Measurements from ENCODE around the gene DPP10.
A peak's percentile ranks its signal among the peaks of the same experiment; 100 is the strongest.
"Not testable (repeated sequence)": the region's sequence is repeated elsewhere in the genome, so short reads cannot be mapped to it uniquely, and the experiment has no call there.

The DPP10 gene

GRCh38 chr2:114515882-114516281 lies 73.4 kb downstream of the DPP10 start:
- no peak for DNase-seq (ENCODE audit: low spot score)

DNA sequence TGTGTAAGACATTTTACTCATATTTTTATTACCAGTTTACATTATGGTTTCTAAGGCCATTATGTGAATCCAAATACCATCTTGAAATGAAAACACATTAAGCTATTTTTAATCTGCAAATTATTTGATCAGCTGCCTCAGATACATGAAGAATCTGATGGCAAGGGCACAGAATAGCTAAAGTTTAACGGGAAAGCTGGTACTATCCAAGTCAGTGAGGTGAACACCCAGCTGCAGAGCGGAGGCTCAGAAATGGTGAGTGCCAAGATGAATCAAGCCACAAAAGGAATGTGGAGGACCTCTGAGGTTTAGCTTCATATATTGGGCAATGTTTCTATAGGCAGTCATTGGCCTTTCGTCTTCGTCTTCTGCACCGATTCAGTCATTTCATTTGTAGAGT lies 75.1 kb downstream of the DPP10 start:
- no peak for DNase-seq (ENCODE audit: low spot score)

GRCh38 chr2:114518738-114519137 lies 76.3 kb downstream of the DPP10 start:
- no peak for DNase-seq (ENCODE audit: low spot score)

GRCh38 chr2:114522612-114523011 lies 80.2 kb downstream of the DPP10 start:
- DNase-seq (ENCODE audit: low spot score): not testable (repeated sequence)

- no peak for DNase-seq (ENCODE audit: low spot score)
These were observed 83.5 kb downstream of the DPP10 start for GRCh38 chr2:114525955-114526354.

DNA sequence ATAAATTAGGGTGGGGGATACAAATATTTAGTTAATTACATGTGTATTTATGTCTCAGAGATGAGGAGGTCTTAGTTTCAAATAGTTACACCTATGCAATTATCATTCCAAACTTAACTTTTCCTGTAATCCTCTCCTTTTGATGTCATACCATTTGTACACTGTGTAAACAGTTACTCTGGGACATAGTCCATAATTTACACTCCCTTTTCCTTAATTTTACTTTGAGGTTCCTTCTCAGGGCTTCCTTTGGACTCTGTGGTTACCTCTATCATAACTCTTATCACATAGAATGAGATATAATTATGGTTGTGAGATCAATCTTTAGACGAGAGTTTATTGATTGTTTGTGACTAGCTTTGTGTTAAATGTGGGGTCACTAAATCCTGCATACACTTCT lies 84.4 kb downstream of the DPP10 start:
- no peak for DNase-seq (ENCODE audit: low spot score)

DNA sequence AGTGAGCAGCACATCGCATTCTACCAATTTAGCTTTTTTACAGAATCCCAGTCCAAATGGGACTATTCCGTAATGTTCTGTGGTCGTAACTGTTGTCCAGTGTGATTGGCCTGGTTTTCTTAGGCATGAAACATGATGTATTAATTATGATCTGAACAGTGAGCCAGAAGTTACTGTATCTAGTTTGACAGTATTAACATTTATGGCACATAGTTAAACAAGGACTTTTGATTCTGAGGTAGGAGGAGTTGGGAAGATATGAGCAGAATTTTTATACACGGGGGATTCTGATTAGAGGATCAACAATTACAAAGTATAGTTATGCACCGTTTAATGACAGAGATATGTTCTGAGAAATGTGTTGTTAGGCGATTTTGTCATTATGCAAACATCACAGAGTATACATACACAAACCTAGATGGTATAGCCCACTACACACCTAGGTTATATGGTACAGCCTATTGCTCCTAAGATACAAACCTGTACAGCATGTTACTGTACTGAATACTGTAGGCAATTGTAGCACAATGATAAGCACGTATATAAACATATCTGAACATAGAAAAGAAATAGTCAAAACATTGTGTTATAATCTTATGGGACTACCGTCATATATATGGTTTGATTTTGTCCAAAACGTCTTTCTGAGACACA lies 85.0 kb downstream of the DPP10 start:
- DNase-seq (ENCODE audit: low spot score): no peak

DNA sequence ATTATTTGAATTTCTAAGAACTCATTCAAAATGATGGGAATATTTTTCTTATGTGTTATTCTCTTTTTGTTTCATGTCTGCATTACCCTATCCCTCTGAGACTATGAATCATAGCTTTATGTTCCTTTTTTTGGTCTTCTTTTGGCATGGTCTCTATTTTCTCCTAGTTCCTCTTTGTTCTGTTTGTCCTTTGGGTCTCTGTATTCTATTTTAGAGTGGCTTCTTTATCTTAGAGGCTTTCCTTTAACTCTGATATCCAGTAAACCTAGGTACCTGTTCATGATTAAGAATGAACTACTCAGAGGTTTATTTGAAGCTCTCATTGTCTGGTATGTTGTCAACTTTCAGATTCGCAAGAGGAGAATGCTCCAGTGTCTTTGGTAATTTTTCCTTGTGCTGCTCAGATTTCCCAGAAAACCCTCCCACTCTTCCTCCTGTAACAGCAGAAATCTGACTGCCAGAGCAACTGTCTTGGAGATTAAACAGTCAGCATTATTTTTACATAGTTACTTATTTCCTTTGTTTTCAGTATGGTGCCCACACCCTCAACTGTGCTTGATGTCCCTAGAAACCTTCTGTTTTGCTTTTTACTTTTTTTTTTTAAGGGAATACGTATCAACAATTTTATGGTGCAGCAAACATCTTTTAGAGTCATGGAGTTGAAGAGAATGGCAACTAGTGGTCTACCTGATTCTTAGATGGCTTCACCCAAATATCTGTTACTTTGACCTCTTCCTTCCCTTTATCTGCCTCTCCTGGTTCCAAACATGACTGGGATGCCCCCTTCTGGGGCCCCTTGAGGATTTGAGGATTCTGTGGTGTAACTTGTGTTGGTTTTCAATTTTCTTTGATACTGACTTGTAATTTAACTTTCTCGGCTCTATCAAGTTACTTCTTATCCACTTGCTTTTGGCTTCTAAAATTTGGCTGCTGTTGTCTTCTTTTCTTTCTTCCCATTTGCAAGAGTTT lies 92.0 kb downstream of the DPP10 start:
- DNase-seq (ENCODE audit: low spot score): no peak

- DNase-seq (ENCODE audit: low spot score): no peak
These were observed 95.3 kb downstream of the DPP10 start for GRCh38 chr2:114537777-114538176.

DNA sequence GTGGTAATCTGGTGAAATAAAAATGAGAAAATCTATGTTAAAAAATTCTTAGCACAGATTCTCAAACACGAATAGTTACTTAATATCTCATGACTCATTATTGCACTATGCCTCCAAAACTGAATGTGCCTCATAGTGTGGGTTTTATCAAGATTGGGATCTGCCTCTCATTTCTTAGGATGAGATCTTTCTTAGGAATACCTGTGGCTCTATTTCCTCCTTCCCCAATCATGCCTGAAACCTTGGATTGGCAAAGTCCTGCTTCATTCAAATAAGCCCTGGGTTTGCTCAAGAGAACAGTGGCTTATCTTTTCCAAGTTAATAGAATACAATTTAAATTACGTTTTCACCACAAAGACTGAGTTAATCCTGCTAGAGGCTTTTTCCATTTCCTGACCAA lies 100.3 kb downstream of the DPP10 start:
- no peak for DNase-seq (ENCODE audit: low spot score)

- DNase-seq (ENCODE audit: low spot score): no peak
These were observed 100.9 kb downstream of the DPP10 start for GRCh38 chr2:114543236-114543766.

DNA sequence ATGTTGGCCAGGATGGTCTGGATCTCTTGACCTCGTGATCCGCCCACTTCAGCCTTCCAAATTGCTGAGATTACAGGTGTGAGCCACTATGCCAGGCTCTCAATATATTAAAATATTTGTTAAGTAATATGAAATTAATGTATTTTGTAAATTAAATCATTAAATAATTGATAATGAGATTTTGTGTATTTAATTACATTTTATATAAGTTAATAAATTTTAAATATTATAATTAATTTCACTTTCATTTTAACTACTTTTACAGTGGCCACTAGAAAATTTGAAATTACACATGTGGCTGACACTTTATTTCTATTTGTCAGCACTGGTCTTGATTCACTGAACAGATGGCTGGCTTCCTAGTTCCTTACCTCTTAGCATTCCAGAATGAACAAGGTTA lies 102.6 kb downstream of the DPP10 start:
- DNase-seq (ENCODE audit: low spot score): no peak

DNA sequence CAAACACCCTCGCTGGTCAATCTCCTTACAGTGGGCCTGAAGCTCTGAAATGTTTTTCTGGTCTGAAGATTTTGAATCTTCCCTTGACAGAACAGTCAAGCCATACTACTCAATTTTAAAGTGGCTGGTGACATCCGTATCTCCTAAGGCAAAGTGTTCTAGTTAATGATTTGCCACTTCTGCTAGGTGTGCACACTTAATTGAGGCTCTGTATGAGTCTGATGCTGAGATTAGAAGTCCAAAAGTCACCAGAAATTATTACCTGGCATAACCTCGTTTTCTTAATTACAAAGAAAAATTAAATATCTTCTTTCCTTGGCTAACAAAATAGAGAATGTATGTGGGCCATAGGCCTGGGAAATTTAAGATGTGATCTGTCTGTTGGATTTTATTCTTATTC lies 104.1 kb downstream of the DPP10 start:
- DNase-seq (ENCODE audit: low spot score): no peak

- DNase-seq (ENCODE audit: low spot score): no peak
These were observed 105.7 kb downstream of the DPP10 start for GRCh38 chr2:114548151-114548550.

DNA sequence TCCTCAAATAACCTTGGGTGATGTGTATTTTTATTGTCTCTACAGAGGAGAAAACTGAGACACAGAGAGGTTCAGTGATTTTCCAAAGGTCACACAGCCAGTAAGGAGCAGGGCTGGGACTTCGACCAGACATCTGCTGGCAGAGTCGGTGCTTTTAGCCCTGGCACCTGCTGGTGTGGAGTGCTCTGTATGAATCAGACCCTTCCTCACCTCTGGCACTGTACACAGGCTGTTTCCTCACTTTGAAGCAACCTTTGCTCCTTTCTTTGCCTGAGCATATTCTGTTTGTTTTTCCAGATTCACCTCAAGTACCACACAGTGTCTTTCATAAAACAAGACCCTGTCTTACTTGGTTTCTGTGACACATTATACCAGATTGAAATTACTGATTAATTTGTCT lies 107.9 kb downstream of the DPP10 start:
- no peak for DNase-seq (ENCODE audit: low spot score)

DNA sequence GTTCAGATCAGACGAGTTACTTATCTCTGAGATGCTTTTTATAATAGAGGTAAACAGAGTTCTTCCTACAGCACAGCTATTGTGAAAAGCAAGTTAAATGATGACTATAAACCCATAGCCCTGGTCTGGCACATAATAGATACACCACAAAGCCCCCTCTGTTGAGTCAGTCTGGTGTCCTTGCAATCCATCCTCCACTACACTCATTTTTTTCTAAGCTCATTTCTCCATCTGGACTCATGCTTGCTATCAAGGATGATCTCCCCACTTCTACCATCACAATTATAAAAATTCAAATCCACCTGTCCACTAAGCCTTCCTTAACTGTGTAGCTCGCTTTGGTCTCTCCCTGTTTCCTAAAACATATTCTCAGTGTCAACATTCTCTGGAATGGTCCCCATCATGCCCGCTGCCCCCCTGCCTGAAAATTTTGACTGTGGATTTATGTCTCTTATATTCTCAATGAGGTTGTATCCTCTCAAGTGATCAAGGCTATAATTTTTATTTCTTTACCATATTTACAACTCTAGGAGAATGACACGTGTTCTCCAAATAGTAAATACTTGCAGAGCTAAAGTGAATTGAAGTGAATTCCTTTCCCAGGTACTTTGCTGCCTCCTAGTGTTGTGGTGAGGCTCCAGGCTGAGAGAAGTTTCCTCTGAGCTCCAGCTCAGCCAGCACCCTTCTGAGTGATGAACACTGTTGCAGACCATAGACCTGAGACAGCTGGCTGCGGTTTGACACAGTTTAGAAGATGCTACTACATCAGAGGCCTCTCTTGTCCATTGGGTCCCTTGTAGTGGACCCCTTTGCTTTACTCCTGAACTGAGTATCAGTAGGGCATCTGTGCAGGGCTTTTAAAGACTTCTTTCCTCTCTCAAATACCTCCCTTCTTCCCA lies 108.7 kb downstream of the DPP10 start:
- peak; percentile 47 for DNase-seq (ENCODE audit: low spot score)

DNA sequence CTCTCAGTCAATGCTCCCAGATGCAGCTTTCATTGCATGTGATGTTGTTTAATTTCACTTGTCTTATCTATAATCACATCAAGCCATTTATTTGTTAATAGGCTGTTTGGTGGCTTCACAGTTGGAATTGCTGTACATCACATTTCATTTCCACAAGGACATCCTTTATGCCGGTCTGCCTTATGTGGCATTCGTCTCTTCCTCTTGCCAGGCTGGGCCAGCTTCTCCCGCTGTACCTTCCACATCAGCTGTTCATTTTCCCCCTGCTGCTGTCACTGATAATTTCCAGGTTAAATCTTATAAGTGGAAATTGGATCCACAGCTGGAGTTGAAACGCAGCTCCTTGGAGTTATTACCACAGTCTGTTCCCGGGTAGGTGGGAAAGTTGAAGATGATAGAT lies 110.6 kb downstream of the DPP10 start:
- DNase-seq (ENCODE audit: low spot score): no peak

- DNase-seq (ENCODE audit: low spot score): no peak
These were observed 126.7 kb downstream of the DPP10 start for GRCh38 chr2:114569166-114569565.

DNA sequence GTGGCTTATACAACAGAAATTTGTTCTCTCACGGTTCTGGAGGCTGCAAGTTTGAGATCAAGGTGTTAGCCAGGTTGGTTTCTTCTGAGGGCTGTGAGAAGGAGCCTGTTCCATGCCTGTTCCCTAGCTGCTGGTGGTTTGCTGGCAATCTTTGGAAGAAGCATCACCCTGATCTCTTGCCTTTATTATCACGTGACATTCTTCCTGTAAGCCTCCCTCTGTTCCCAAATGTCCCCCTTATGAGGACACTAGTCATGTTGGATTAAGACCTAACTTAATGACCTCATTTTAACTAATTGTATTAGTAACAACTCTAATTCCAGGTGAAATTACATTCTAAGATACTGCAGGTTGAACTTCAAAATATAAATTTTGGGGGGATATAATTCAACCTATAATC lies 135.2 kb downstream of the DPP10 start:
- no peak for DNase-seq (ENCODE audit: low spot score)

GRCh38 chr2:114579542-114579941 lies 137.1 kb downstream of the DPP10 start:
- no peak for DNase-seq (ENCODE audit: low spot score)

DNA sequence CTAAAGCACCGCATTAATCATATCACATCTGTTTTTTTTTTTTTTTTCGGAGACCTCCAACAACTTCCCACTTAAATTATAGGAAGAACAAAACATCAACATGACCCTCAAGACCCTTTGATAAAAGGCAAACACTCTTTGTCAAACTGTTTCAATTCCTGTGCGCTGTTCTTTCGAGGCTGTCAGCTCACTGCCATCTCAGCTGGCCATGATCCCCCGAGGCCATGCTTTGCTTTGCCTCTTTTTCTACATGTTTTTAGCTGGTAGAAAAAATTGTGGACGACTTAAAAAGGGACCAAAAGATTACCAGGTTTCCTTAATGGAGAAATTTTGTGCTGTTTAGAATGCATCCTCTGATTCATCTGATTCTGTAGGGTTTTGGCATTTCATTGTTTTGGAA lies 138.2 kb downstream of the DPP10 start:
- no peak for DNase-seq (ENCODE audit: low spot score)

DNA sequence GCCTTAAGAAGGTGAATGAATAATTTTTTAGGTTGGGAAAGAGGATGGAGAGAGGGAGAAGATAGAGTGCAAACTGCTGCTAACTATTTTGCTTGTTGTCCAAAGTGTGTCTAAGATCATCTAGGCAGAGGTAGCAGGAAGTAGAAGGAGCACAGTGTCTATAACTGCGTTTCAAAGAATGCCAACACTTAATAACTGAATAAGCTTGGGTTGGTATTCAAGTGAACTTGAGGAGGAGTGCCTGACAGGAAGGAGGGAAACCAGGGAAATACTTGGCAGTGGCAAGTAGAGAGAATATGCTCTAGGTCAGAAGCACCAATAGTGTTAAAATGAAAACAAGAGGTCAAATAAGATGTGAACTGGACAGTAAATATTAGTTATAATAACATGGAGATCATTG lies 155.9 kb downstream of the DPP10 start:
- no peak for DNase-seq (ENCODE audit: low spot score)

Data from D341Med (cell line).